Activated naive CD8-positive, alpha-beta T cell treated with anti-CD3 and anti-CD28 coated beads, Interleukin-2, amount 50 U/mL, for 24 hours (primary cell): Measurements from ENCODE around the gene SBDS.
"Not testable (repeated sequence)": the region's sequence is repeated elsewhere in the genome, so short reads cannot be mapped to it uniquely, and the experiment has no call there.

Experiments used
- ATAC-seq: fragments of 150-1000 bp; cut with Tn5 transposase; one replicate; pipeline ENCODE4 v1.10.0; 2021
- DNase-seq: peaks from one replicate; pipeline ENCODE4 v3.0.0; 2021
- H3K27ac Mint-ChIP-seq: one replicate; pipeline ENCODE4 v1.8.0; 2021; ENCODE audit warnings: mild to moderate bottlenecking, mixed read lengths
- H3K27me3 Mint-ChIP-seq: one replicate; pipeline ENCODE4 v1.8.0; 2021; ENCODE audit warnings: mixed read lengths
- H3K36me3 Mint-ChIP-seq: one replicate; pipeline ENCODE4 v1.8.0; 2021; ENCODE audit warnings: low read depth, mixed read lengths
- H3K4me1 Mint-ChIP-seq: one replicate; pipeline ENCODE4 v1.8.0; 2021; ENCODE audit warnings: mixed read lengths
- H3K4me3 Mint-ChIP-seq: one replicate; pipeline ENCODE4 v1.8.0; 2021; ENCODE audit warnings: mild to moderate bottlenecking, moderate library complexity, mixed read lengths
- H3K9me3 Mint-ChIP-seq: one replicate; pipeline ENCODE4 v1.8.0; 2021; ENCODE audit warnings: mixed read lengths

Gene SBDS

DNA sequence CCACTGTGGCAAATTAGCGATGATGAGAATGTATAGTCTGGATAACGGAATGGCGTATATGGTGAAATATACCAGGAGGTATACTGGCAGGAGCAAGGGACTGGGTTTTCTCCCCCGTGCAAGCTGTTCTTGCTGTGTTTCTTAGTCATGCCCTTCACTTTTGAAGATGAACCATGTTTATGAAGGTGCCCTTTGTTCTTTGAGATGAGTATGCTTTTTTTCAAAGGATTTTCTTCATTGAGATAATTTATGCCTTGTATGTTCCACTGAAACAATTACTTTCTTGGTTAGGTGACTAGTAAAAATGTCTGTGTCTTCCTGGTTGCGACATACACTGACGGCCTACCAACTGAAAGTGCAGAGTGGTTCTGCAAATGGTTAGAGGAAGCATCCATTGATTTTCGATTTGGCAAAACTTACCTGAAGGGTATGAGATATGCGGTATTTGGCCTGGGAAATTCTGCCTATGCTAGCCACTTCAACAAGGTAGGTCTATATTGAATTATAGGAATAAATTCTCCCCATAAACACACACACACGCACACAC lies 18.8 kb upstream of the SBDS start:
- H3K9me3 Mint-ChIP-seq, H3K4me1 Mint-ChIP-seq, ATAC-seq, H3K27me3 Mint-ChIP-seq, DNase-seq, H3K4me3 Mint-ChIP-seq, H3K27ac Mint-ChIP-seq: not testable (repeated sequence)
- H3K36me3 Mint-ChIP-seq = peaks cover 28% of the 10 kb centered on the region

DNA sequence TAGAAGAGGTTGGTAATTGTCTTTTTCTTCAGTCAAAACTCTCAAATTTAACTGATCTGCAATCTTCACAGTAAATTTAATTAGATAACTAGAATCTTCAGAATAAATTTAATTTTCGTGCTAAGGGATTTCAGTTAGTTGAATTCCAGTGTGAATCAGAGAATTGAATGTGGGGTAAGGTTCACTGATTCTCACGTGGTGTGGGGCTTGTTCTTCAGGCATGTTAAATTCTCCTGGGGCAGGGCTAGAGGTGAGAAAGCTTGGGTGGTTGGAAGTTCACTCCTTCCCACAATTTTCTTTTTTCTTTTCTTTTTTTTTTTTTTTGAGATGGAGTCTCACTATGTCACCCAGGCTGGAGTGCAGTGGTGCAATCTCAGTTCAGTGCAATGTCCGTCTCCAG lies 14.3 kb upstream of the SBDS start:
- not testable (repeated sequence) for H3K9me3 Mint-ChIP-seq, H3K27me3 Mint-ChIP-seq, H3K4me1 Mint-ChIP-seq, DNase-seq, ATAC-seq, H3K27ac Mint-ChIP-seq, H3K4me3 Mint-ChIP-seq
- peaks cover 25% of the 10 kb centered on the region for H3K36me3 Mint-ChIP-seq

DNA sequence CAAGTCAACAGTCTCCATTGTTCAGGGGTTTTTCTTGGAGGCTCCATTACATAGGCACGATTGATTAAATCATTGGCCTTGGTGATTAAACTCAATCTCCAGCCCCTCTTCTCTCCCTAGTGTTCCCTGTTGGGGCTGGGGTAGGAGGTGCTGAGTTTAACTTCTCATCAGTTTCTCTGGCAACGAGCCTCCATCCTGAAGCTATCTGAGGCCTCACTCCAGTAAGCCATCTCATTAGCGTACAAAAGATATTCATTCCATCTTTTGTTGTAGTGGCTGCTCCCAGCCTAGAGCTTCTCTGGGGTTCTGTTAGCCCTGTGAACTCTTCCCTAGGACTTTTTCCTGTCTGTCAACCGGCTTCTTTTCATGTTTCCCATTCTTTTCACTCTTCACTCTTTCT lies 12.9 kb upstream of the SBDS start:
- no peaks in the 10 kb centered on the region for H3K4me1 Mint-ChIP-seq
- H3K4me3 Mint-ChIP-seq = no peak overlapping the region
- no peak overlapping the region for H3K27ac Mint-ChIP-seq
- no peak for ATAC-seq
- peaks cover 29% of the 10 kb centered on the region for H3K36me3 Mint-ChIP-seq
- DNase-seq = no peak
- no peaks in the 10 kb centered on the region for H3K9me3 Mint-ChIP-seq
- H3K27me3 Mint-ChIP-seq = no peaks in the 10 kb centered on the region

GRCh38 chr7:67006965-67007364 lies 11.6 kb upstream of the SBDS start:
- no peaks in the 10 kb centered on the region for H3K9me3 Mint-ChIP-seq
- peaks cover 32% of the 10 kb centered on the region for H3K36me3 Mint-ChIP-seq
- no peak overlapping the region for H3K4me3 Mint-ChIP-seq
- no peaks in the 10 kb centered on the region for H3K27me3 Mint-ChIP-seq
- no peak for ATAC-seq
- peaks cover 3% of the 10 kb centered on the region for H3K4me1 Mint-ChIP-seq
- no peak for DNase-seq
- no peak overlapping the region for H3K27ac Mint-ChIP-seq

GRCh38 chr7:67004145-67004544 lies 8.8 kb upstream of the SBDS start:
- not testable (repeated sequence) for H3K27ac Mint-ChIP-seq, ATAC-seq, H3K4me3 Mint-ChIP-seq, H3K4me1 Mint-ChIP-seq, DNase-seq, H3K9me3 Mint-ChIP-seq, H3K27me3 Mint-ChIP-seq
- peaks cover 26% of the 10 kb centered on the region for H3K36me3 Mint-ChIP-seq

DNA sequence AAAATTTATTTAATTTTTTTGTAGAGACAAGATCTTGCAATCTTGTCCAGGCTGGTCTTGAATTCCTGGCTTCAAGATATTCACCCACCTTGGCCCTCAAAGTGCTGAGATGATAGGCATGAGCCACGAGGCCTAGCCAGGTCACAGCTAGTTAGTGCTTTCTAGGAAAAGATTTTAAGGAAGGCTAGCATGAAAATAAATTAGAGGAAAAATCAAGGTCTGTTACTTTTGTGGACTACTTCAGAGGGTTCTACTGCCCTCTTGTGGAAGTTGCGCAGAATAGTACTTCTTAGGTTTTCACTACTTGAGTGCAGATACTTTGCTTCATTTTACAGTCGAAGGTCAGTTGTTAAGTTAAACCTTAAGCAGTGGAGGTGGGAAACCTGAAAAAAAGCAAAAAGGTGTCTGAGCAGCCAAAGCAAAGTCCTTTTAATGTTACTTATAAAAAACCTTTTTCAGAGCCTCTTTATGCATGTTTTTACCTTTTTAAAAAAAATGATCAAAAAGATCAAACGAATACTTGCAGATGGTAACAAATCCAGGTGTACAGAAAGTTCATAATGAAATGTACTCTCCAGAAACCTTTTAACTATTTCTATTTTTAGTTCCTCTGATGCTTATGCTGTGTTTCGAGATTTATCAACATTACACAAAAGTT lies 5.3 kb upstream of the SBDS start:
- not testable (repeated sequence) for DNase-seq, ATAC-seq, H3K9me3 Mint-ChIP-seq, H3K4me3 Mint-ChIP-seq, H3K27me3 Mint-ChIP-seq
- Mint-ChIP-seq H3K4me1 (peaks cover 16% of the 10 kb centered on the region), H3K36me3 (peaks cover 13% of the 10 kb centered on the region), H3K27ac (peak overlapping the region; percentile 30)

DNA sequence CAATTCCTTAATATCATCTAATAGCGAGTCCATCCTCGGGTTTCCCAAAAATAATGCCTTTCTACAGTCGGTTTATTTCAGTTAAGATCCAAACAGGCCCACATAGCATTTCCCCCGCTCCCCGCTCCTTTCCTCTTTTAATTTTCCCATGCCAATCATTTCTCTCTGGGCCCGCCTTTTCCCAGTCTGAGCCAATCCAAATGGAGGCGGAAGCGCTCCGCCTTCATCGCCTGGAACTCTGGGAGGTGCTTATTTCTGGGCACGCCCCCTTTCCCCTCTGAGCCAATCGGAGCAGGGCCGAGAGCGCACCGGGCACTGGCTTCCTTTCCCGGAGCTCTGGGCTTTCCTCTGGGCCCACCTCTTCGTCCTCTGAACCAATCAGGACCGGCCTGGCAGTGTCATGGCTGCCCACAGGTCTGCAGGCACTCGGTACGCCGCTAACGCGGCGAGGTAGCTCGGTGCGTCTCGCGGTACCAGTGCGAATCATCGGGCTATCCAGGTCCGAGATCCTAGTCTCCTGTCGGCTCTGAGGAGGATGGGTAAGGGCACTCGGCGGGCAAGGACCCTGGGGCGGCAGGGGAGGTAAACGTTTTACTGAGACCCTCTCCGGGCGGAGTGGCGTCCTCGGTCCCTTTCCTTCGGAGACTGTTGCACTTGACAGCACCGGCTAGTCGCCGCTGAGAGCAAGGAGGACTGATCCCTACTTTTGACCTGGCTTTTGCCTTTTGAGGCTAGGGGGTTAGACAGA lies 1.2 kb upstream of the SBDS start, which contains the start of gene TYW1:
TYW1 (plus strand) TSS at position 390 of the 748 bp plus-strand sequence; CDS start at position 536, 146 bp downstream.
- peak; percentile 96 for ATAC-seq
- Mint-ChIP-seq H3K4me1 (peaks cover 39% of the 10 kb centered on the region), H3K36me3 (peaks cover 19% of the 10 kb centered on the region), H3K27ac (peak within 1 kb of the TSS; percentile 97), H3K4me3 (peak within 1 kb of the TSS; percentile 98)
- peak; percentile 98 for DNase-seq
- H3K9me3 Mint-ChIP-seq, H3K27me3 Mint-ChIP-seq: not testable (repeated sequence)

GRCh38 chr7:66994691-66995049 lies 716 bp downstream of the SBDS start:
- peaks cover 37% of the 10 kb centered on the region for H3K4me1 Mint-ChIP-seq
- H3K36me3 Mint-ChIP-seq = peaks cover 27% of the 10 kb centered on the region
- H3K27me3 Mint-ChIP-seq, H3K9me3 Mint-ChIP-seq: not testable (repeated sequence)
- peak overlapping the region; percentile 97 for H3K27ac Mint-ChIP-seq
- peak; percentile 41 for DNase-seq
- peak overlapping the region; percentile 98 for H3K4me3 Mint-ChIP-seq
- peak; percentile 62 for ATAC-seq

DNA sequence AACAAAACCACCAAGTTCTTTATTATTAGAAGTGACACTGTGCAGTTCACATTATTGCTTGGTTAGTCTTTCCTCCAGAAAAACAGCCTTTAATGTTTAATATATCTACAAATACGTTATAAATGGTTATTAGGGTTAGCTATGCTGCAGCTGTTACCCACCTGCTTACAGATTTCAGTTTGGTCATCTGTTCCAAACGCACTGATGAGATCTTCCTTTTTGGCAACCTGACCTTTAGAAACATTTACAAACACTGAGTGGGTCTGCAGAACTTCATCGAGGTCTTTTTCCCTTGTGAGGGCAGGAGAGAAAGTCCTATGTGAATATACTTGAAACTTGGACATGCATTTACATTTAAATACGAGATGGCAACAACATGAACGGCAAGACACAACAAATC lies 1.3 kb downstream of the SBDS start:
- not testable (repeated sequence) for H3K9me3 Mint-ChIP-seq, DNase-seq, H3K27me3 Mint-ChIP-seq, ATAC-seq
- Mint-ChIP-seq H3K4me3 (peak overlapping the region; percentile 98), H3K4me1 (peaks cover 37% of the 10 kb centered on the region), H3K27ac (peak overlapping the region; percentile 97), H3K36me3 (peaks cover 27% of the 10 kb centered on the region)

DNA sequence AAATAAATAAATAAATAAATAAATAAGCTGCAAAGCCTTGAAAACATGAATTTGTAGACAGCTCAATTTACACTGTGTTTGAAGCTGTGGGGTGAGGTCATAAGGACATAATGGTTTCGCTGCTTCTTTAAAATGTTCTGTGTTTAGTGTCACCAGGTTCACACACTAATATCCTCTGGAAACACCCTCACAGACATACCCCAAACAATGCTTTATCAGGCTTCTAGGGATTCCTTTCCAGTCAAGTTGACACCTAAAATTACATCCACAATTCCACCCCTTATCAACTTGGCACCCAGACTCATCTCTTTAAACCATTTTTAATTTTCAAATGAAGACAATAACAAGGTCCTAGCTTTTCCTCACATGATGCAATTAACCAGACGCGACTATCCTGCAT lies 5.8 kb downstream of the SBDS start:
- Mint-ChIP-seq H3K36me3 (peaks cover 38% of the 10 kb centered on the region), H3K4me1 (peaks cover 22% of the 10 kb centered on the region)
- not testable (repeated sequence) for H3K9me3 Mint-ChIP-seq, ATAC-seq, DNase-seq, H3K4me3 Mint-ChIP-seq, H3K27ac Mint-ChIP-seq, H3K27me3 Mint-ChIP-seq

GRCh38 chr7:66980336-66980735 lies 15.1 kb downstream of the SBDS start:
- peaks cover 12% of the 10 kb centered on the region for H3K9me3 Mint-ChIP-seq
- not testable (repeated sequence) for H3K27ac Mint-ChIP-seq, H3K27me3 Mint-ChIP-seq, ATAC-seq, H3K36me3 Mint-ChIP-seq, H3K4me3 Mint-ChIP-seq, H3K4me1 Mint-ChIP-seq, DNase-seq

DNA sequence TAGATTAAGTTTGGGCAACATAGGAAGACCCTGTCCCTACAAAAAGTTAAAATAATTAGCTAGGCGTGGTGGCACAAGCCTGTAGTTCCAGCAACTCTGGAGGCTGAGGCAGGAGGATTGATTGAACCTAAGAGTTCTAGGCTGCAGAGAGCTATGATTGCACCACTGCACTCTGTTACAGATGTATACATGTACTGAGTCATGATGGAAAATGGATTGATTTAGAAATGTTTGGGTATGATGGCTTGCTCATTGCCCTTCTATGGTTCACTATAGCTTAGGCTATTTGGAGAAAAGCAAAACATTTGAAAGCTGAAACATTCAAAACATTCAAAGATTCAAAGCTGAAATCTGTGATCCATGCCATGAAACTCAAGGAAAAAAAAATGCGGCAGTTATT lies 16.4 kb downstream of the SBDS start:
- DNase-seq, H3K4me1 Mint-ChIP-seq, H3K27me3 Mint-ChIP-seq, ATAC-seq, H3K4me3 Mint-ChIP-seq, H3K36me3 Mint-ChIP-seq, H3K27ac Mint-ChIP-seq: not testable (repeated sequence)
- peaks cover 12% of the 10 kb centered on the region for H3K9me3 Mint-ChIP-seq

DNA sequence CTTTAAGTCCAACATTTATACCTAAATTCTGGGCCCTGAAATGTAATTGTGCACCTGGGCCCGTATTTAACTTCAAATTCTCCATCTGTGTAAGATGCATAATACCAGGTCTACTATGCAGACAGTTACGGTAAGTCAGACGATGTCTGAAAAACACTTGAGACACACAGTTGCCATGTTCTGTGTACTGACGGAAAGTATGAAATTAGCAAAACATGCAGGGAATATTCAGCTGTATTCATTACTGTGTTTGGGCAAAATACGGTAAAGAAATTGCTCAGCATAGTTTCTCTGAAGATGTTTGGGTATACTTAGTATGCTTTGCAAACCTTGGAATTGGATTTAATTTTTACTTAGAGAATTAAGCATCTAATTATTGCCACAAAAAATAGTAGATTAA lies 17.1 kb downstream of the SBDS start:
- not testable (repeated sequence) for ATAC-seq, H3K4me3 Mint-ChIP-seq, H3K27me3 Mint-ChIP-seq, H3K27ac Mint-ChIP-seq, H3K36me3 Mint-ChIP-seq, DNase-seq, H3K4me1 Mint-ChIP-seq
- peaks cover 12% of the 10 kb centered on the region for H3K9me3 Mint-ChIP-seq

- H3K9me3 Mint-ChIP-seq = peaks cover 6% of the 10 kb centered on the region
These were observed 20.3 kb downstream of the SBDS start for GRCh38 chr7:66974986-66975590.

DNA sequence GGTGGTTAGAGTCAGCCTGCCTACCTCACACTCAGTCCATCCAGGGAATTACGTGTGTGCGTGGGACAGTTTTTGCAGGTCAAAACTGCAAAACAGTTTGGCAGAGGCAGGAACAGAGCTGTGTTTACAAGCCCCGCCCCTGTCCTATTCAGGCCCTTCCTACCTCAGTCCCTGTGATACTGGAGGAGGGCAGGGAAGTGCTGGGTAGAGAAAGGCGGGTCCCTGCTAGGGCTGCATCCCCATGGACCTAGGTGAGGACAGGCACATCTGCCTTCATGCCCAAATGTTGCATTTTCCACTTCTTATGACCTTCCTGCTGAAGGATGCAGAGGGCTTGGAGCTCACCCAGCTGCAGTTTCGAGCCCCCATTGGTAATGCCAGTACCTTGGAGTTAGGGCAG lies 25.1 kb downstream of the SBDS start:
- H3K4me3 Mint-ChIP-seq = no peak overlapping the region
- no peaks in the 10 kb centered on the region for H3K36me3 Mint-ChIP-seq
- H3K4me1 Mint-ChIP-seq = peaks cover 5% of the 10 kb centered on the region
- no peak for ATAC-seq
- no peaks in the 10 kb centered on the region for H3K9me3 Mint-ChIP-seq
- no peak for DNase-seq
- H3K27ac Mint-ChIP-seq = no peak overlapping the region
- H3K27me3 Mint-ChIP-seq = no peaks in the 10 kb centered on the region

More at GRCh38 chr7:66974986-66975590, 20.3 kb downstream of the SBDS start:
- Mint-ChIP-seq H3K27ac (no peak overlapping the region), H3K27me3 (no peaks in the 10 kb centered on the region), H3K36me3 (no peaks in the 10 kb centered on the region), H3K4me3 (no peak overlapping the region), H3K4me1 (no peaks in the 10 kb centered on the region)
- ATAC-seq = no peak
- DNase-seq = no peak
